ENCODE measurements around the gene CTAGE1.
A peak's percentile ranks its signal among the peaks of the same experiment; 100 is the strongest.

Gene CTAGE1

DNA sequence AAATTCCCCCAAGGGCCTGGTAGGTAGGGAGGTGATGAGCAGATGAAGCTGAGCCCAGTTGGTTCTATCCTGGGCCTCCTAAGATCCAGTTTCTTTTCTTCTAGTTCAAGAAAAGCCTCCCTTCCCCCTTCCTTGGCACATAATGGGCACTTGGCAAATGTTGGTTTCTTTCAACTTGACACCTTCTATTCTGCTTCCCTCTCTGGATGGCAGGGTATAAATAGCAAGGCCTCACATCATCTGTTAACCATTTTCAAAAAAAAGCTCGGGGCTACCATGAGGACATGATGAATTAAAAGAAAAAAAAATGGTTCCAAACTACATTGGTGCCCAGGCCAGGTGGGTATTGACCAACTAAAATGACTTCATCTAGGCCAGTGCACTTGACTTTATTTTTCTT lies 29.9 kb downstream of the CTAGE1 start:
- DNase-seq: no peak

- DNase-seq: no peak
These were observed 30.4 kb downstream of the CTAGE1 start for GRCh38 chr18:22387364-22387763.

- no peak for DNase-seq
These were observed 32.0 kb downstream of the CTAGE1 start for GRCh38 chr18:22385718-22386117.

- peak; percentile 1 for DNase-seq
These were observed 38.9 kb downstream of the CTAGE1 start for GRCh38 chr18:22378672-22379282.

GRCh38 chr18:22377769-22378168 lies 39.9 kb downstream of the CTAGE1 start:
- no peak for DNase-seq

DNA sequence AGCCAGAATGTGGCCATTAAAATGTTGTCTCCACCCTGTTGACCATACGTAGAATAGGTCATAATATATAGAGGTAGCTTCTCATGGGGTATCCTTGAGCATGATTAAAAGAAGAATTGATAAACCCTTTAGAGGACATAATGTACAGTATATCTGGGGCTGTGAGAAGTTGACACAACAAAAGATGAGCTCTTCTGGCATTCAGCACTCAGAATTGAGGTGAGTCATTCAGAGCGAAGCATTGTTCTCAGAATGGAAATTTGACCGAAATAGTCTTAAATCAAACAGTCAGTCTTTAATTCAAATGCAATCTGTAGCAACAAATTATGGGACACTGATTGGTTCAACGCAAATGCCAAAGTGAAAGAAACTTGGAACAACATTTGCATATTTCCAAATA lies 47.3 kb downstream of the CTAGE1 start:
- DNase-seq: no peak

- no peak for DNase-seq
These were observed 49.7 kb downstream of the CTAGE1 start for GRCh38 chr18:22368021-22368420.

GRCh38 chr18:22367303-22367702 lies 50.4 kb downstream of the CTAGE1 start:
- DNase-seq: no peak

GRCh38 chr18:22363867-22364463 lies 53.8 kb downstream of the CTAGE1 start:
- DNase-seq: no peak
